Neural progenitor cell (in vitro differentiated cells): ENCODE measurements around the gene MSH2.
"Not testable (repeated sequence)": the region's sequence is repeated elsewhere in the genome, so short reads cannot be mapped to it uniquely, and the experiment has no call there.

Experiments used
- EZH2 ChIP-seq: fragments of 200-600 bp; sonication (generic); IDR thresholded peaks from 2 replicates; pipeline ENCODE4 v1.6.1; 2017; ENCODE audit warnings: antibody characterized with exemption, mild to moderate bottlenecking, moderate library complexity
- TF ChIP-seq, protein P1 (sequence below): fragments of 200-600 bp; sonication (generic); IDR thresholded peaks from 2 replicates; pipeline ENCODE4 v1.5.1; 2017; ENCODE audit warnings: antibody characterized with exemption, mild to moderate bottlenecking

DNA sequence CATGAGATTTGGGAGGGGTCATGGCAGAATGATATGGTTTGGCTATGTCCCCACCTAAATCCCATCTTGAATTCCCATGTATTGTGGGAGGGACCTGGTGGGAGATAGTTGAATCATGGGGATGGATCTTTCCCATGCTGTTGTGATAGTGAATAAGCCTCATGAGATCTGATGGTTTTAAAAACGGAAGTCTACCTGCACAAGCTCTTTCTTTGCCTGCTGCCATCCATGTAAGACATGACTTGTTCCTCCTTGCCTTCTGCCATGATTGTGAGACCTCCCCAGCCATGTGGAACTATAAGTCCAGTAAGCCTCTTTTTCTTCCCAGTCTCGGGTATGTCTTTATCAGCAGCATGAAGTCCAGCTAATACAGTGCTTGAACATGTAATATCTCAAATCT lies 5.0 kb downstream of the MSH2 start:
- TF ChIP-seq, protein P1, sequence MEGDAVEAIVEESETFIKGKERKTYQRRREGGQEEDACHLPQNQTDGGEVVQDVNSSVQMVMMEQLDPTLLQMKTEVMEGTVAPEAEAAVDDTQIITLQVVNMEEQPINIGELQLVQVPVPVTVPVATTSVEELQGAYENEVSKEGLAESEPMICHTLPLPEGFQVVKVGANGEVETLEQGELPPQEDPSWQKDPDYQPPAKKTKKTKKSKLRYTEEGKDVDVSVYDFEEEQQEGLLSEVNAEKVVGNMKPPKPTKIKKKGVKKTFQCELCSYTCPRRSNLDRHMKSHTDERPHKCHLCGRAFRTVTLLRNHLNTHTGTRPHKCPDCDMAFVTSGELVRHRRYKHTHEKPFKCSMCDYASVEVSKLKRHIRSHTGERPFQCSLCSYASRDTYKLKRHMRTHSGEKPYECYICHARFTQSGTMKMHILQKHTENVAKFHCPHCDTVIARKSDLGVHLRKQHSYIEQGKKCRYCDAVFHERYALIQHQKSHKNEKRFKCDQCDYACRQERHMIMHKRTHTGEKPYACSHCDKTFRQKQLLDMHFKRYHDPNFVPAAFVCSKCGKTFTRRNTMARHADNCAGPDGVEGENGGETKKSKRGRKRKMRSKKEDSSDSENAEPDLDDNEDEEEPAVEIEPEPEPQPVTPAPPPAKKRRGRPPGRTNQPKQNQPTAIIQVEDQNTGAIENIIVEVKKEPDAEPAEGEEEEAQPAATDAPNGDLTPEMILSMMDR: not testable (repeated sequence)
- TF ChIP-seq EZH2: not testable (repeated sequence)
